Sigmoid colon (tissue), 4 donors: ENCODE measurements around the gene EMILIN1.

Source experiments
- POLR2A ChIP-seq, 2 donors: fragments of 450-650 bp; IDR thresholded peaks; one replicate each; pipeline ENCODE4 v1.6.1; 2016; ENCODE audit warnings: antibody characterized with exemption in 2 of 2, mild to moderate bottlenecking in 2 of 2, moderate library complexity in 2 of 2
- POLR2AphosphoS5 ChIP-seq, 4 donors: sonication (generic); formaldehyde crosslinking; IDR thresholded peaks; one replicate each; pipeline ENCODE4 v1.6.1; 2017; ENCODE audit warnings: antibody characterized with exemption in 4 of 4
- TF ChIP-seq, protein P1 (sequence below), 4 experiments: fragments of 450-650 bp in 3 of 4; fragments of 200-600 bp in 1 of 4; IDR thresholded peaks; one replicate each; pipeline ENCODE4 v1.5.1; 2016 to 2019; ENCODE audit warnings: antibody characterized with exemption in 4 of 4, mild to moderate bottlenecking in 3 of 4, moderate library complexity in 2 of 4

- no peak for TF ChIP-seq POLR2A (IDR thresholded peaks at IDR 0.05)
- TF ChIP-seq POLR2AphosphoS5 (IDR thresholded peaks at IDR 0.05), result no peak
- TF ChIP-seq, protein P1, sequence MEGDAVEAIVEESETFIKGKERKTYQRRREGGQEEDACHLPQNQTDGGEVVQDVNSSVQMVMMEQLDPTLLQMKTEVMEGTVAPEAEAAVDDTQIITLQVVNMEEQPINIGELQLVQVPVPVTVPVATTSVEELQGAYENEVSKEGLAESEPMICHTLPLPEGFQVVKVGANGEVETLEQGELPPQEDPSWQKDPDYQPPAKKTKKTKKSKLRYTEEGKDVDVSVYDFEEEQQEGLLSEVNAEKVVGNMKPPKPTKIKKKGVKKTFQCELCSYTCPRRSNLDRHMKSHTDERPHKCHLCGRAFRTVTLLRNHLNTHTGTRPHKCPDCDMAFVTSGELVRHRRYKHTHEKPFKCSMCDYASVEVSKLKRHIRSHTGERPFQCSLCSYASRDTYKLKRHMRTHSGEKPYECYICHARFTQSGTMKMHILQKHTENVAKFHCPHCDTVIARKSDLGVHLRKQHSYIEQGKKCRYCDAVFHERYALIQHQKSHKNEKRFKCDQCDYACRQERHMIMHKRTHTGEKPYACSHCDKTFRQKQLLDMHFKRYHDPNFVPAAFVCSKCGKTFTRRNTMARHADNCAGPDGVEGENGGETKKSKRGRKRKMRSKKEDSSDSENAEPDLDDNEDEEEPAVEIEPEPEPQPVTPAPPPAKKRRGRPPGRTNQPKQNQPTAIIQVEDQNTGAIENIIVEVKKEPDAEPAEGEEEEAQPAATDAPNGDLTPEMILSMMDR (IDR thresholded peaks at IDR 0.05), result no peak
These were observed 2.1 kb upstream of the EMILIN1 start for GRCh38 chr2:27076323-27076722.
